ENCODE measurements around the gene MMP2. TPM values are rescaled to one million over a fixed set of nuclear protein-coding genes. Genes with fewer than 3 reads are reported as not detected.
A peak's percentile ranks its signal among the peaks of the same experiment; 100 is the strongest.

The MMP2 gene
- total RNA-seq, 1 experiment from 2014 or later = 311 TPM

DNA sequence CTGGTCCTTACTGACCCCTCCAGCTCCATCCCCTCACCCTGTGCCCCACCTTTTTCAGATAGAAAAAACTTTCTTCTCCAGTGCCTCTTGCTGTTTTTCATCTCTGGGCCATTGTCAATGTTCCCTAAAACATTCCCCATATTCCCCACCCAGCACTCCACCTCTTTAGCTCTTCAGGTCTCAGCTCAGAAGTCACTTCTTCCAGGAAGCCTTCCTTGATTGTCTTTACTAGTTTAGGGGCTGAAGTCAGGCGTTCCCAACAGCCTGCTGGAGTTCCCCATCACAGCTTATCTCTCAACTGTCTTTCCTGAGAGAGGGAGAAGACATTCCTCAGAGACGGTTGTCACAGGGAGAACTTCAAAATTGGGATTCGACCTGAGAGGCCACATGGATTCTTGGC lies 1.3 kb upstream of the MMP2 start:
- Histone ChIP-seq H3K4me1 (ENCODE audit: control insufficient read depth, insufficient read depth, low read length) (peaks cover 38% of the 10 kb centered on the region), H3K4me3 (ENCODE audit: low read depth in 2 of 2, low read length in 2 of 2) (no peak overlapping the region), H3K36me3 (ENCODE audit: control insufficient read depth, insufficient read depth, low read length) (no peaks in the 10 kb centered on the region), H3K27me3 (ENCODE audit: control insufficient read depth, insufficient read depth, low read length) (no peaks in the 10 kb centered on the region), H3K9me3 (ENCODE audit: control insufficient read depth, insufficient read depth, low read depth, low read length) (no peaks in the 10 kb centered on the region), H3K27ac (ENCODE audit: low read length) (peak overlapping the region; percentile 87; the same call in 1 of the 2 replicates)
- in situ Hi-C loops (cut with HindIII; ENCODE audit: low pct_unique_long_range_greater_than_20kb, low sequenced_read_pairs) (no loop called here), intact Hi-C loops (cut with micrococcal nuclease; ENCODE audit: unreplicated experiment) (no loop called here)
- ATAC-seq (no peak), DNase-seq (ENCODE audit: low read depth, low spot score) (no peak)
- no TSS peak for BruUV-seq (replicated peaks)
- CTCF ChIA-PET = interaction anchor here (0.7 kb wide), 1 partner anchor 1366 kb away, joined by 3 read pairs; no protein-coding TSS in a partner anchor
- TF ChIP-seq POLR2AphosphoS5 (IDR thresholded peaks at IDR 0.05; ENCODE audit: low read depth, low read length) = no peak
- TF ChIP-seq TCF7L2 (IDR thresholded peaks at IDR 0.05; ENCODE audit: low read depth, low read length) = no peak
- TF ChIP-seq, protein P1, sequence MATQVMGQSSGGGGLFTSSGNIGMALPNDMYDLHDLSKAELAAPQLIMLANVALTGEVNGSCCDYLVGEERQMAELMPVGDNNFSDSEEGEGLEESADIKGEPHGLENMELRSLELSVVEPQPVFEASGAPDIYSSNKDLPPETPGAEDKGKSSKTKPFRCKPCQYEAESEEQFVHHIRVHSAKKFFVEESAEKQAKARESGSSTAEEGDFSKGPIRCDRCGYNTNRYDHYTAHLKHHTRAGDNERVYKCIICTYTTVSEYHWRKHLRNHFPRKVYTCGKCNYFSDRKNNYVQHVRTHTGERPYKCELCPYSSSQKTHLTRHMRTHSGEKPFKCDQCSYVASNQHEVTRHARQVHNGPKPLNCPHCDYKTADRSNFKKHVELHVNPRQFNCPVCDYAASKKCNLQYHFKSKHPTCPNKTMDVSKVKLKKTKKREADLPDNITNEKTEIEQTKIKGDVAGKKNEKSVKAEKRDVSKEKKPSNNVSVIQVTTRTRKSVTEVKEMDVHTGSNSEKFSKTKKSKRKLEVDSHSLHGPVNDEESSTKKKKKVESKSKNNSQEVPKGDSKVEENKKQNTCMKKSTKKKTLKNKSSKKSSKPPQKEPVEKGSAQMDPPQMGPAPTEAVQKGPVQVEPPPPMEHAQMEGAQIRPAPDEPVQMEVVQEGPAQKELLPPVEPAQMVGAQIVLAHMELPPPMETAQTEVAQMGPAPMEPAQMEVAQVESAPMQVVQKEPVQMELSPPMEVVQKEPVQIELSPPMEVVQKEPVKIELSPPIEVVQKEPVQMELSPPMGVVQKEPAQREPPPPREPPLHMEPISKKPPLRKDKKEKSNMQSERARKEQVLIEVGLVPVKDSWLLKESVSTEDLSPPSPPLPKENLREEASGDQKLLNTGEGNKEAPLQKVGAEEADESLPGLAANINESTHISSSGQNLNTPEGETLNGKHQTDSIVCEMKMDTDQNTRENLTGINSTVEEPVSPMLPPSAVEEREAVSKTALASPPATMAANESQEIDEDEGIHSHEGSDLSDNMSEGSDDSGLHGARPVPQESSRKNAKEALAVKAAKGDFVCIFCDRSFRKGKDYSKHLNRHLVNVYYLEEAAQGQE (IDR thresholded peaks at IDR 0.05; ENCODE audit: insufficient read depth in 1 of 2, low read depth in 2 of 2, low read length in 1 of 2) = no peak
- TF ChIP-seq CTCF (IDR thresholded peaks at IDR 0.05) = no peak
- TF ChIP-seq SIN3A (IDR thresholded peaks at IDR 0.05; ENCODE audit: borderline replicate concordance, insufficient read depth, low read depth, low read length) = no peak
- POLR2A ChIA-PET = no interaction called here

DNA sequence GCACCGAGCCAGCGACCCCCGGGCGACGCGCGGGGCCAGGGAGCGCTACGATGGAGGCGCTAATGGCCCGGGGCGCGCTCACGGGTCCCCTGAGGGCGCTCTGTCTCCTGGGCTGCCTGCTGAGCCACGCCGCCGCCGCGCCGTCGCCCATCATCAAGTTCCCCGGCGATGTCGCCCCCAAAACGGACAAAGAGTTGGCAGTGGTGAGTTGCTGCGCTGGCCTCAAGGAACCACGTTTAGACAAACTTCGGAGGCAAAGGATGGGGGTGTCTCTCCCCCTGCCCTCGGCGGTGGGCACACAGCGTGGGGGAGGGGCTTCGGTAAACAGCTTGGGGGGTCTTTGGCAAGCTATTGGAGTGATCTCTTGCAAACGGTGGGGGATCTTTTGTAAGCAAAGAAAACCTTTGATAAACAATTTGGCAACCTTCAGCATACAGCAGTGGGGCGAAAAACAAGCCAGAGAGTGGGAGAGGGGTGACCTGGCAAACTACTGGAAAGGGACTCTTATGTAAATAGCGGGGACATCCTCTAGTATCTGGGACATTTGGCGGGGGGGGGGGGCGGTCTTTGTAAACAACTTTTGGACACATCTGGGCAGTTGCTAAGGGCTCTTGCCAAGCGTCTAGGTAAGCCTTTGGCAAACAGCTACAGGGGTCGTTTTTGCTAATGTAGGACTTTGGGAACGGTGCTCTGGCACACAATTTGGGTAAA lies 587 bp downstream of the MMP2 start:
- Histone ChIP-seq H3K4me3 (ENCODE audit: low read depth in 2 of 2, low read length in 2 of 2) (peak overlapping the region; percentile 71 to 79), H3K9me3 (ENCODE audit: control insufficient read depth, insufficient read depth, low read depth, low read length) (no peaks in the 10 kb centered on the region), H3K27me3 (ENCODE audit: control insufficient read depth, insufficient read depth, low read length) (no peaks in the 10 kb centered on the region), H3K27ac (ENCODE audit: low read length) (peak overlapping the region; percentile 87), H3K36me3 (ENCODE audit: control insufficient read depth, insufficient read depth, low read length) (no peaks in the 10 kb centered on the region), H3K4me1 (ENCODE audit: control insufficient read depth, insufficient read depth, low read length) (peaks cover 35% of the 10 kb centered on the region)
- ChIA-PET POLR2A (interaction anchor here (0.7 kb wide), 1 partner anchor 529 kb away, joined by 6 read pairs; no protein-coding TSS in a partner anchor), CTCF (no interaction called here)
- TF ChIP-seq POLR2AphosphoS5 (IDR thresholded peaks at IDR 0.05; ENCODE audit: low read depth, low read length) (no peak), TCF7L2 (IDR thresholded peaks at IDR 0.05; ENCODE audit: low read depth, low read length) (no peak), CTCF (IDR thresholded peaks at IDR 0.05) (no peak), SIN3A (IDR thresholded peaks at IDR 0.05; ENCODE audit: borderline replicate concordance, insufficient read depth, low read depth, low read length) (no peak)
- TF ChIP-seq, protein P1 (IDR thresholded peaks at IDR 0.05; ENCODE audit: insufficient read depth in 1 of 2, low read depth in 2 of 2, low read length in 1 of 2) = no peak
- intact Hi-C loops (cut with micrococcal nuclease; ENCODE audit: unreplicated experiment) = loop anchor here (2.0 kb wide), 1 partner anchor 21 kb away; no protein-coding TSS in a partner anchor
- in situ Hi-C loops (cut with HindIII; ENCODE audit: low pct_unique_long_range_greater_than_20kb, low sequenced_read_pairs) = no loop called here
- DNase-seq (ENCODE audit: low read depth, low spot score) (no peak), ATAC-seq (peak; percentile 42)
- BruUV-seq (replicated peaks) = no TSS peak
